BJ (cell line): ENCODE data around the gene CPA4. TPM values are rescaled to one million over a fixed set of nuclear protein-coding genes. Genes with fewer than 3 reads are reported as not detected.

Experiments
- CTCF ChIA-PET: fragments of 350-600 bp; formaldehyde crosslinking; extraction: SDS; loops from one replicate; lab custom pipeline; 2021; ENCODE audit warnings: antibody characterized with exemption, inconsistent platforms; lab: Yijun Ruan, JAX
- POLR2A ChIA-PET: fragments of 300-600 bp; sonication (Branson Sonifier 250); formaldehyde crosslinking; extraction: SDS; loops from one replicate; lab custom pipeline; 2021; ENCODE audit warnings: antibody characterized with exemption; lab: Charles Lee
- DNase-seq: peaks from one replicate; pipeline ENCODE4 v3.0.0-alpha.2; 2011; ENCODE audit warnings: low read depth
- H3K27me3 ChIP-seq: 2 replicates; pipeline ENCODE4 v1.6.0; 2011; ENCODE audit warnings: low read length; ENCODE audit not compliant: control insufficient read depth, insufficient read depth
- H3K36me3 ChIP-seq: 2 replicates; pipeline ENCODE4 v1.5.1; 2011; ENCODE audit warnings: low read length; ENCODE audit not compliant: control insufficient read depth, insufficient read depth
- H3K4me3 ChIP-seq: 2 replicates; pipeline ENCODE4 v1.5.1; 2011; ENCODE audit warnings: low read depth, mild to moderate bottlenecking, control low read depth, low read length
- polyA plus RNA-seq: library from polyadenylated mRNA; depleted of rRNA; stranded (reverse); fragments of >200 nt; gene quantifications from 2 replicates; pipeline ENCODE4 v1.2.3, GENCODE V29; 2011
- TF ChIP-seq, protein P1 (sequence below): IDR thresholded peaks from 2 replicates; pipeline ENCODE4 v1.5.1; 2011; ENCODE audit warnings: low read depth, mild to moderate bottlenecking, control low read depth, inconsistent platforms, low read length, moderate library complexity; ENCODE audit not compliant: insufficient read depth

Gene CPA4
- polyA plus RNA-seq, 1 experiment, result 52.5 TPM

DNA sequence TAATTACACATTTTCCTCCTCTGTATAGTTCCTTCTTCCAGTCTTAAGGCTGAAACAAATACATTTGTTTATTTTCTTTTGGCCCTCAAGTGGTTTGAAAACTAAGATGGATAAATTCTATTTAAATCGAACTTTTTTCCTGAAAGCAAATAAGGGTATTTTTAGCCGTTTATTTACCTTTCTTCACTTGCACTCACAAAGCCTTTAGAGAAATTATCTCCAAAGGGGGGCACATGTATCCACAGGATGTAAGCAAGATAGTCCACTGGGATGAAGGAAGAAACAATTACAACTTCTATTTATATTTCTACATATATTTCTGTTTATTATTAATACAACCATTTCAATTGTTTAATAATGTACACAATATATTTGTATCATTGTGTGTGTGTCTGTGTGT, 10.2 kb downstream of the CPA4 start:
- Histone ChIP-seq H3K36me3 (peaks cover 13% of the 10 kb centered on the region), H3K27me3 (no peaks in the 10 kb centered on the region), H3K4me3 (no peak overlapping the region)
- TF ChIP-seq, protein P1, sequence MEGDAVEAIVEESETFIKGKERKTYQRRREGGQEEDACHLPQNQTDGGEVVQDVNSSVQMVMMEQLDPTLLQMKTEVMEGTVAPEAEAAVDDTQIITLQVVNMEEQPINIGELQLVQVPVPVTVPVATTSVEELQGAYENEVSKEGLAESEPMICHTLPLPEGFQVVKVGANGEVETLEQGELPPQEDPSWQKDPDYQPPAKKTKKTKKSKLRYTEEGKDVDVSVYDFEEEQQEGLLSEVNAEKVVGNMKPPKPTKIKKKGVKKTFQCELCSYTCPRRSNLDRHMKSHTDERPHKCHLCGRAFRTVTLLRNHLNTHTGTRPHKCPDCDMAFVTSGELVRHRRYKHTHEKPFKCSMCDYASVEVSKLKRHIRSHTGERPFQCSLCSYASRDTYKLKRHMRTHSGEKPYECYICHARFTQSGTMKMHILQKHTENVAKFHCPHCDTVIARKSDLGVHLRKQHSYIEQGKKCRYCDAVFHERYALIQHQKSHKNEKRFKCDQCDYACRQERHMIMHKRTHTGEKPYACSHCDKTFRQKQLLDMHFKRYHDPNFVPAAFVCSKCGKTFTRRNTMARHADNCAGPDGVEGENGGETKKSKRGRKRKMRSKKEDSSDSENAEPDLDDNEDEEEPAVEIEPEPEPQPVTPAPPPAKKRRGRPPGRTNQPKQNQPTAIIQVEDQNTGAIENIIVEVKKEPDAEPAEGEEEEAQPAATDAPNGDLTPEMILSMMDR, result no peak
- no peak for DNase-seq
- POLR2A ChIA-PET, result interaction anchor here (0.7 kb wide), 1 partner anchor 207 kb away, joined by 3 read pairs; no protein-coding TSS in a partner anchor
- CTCF ChIA-PET, result no interaction called here

DNA sequence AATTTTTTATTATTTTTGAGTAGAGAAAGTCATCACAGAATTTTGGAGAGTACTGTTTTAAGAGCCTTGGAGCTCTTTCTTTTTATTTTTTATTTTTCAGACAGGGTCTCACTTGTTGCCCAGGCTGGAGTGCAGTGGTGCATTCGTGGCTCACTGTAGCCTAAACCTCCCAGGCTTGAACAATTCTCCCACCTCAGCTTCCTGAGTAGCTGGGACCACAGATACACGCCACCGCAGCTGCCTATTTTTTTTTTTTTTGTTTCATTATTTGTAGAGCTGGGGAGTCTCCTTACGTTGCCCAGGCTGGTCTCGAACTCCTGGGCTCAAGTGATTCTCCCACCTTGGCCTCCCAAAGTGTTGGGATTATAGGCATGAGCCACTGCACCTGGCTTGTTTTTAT, 10.6 kb downstream of the CPA4 start:
- no peak overlapping the region for H3K4me3 ChIP-seq
- peaks cover 13% of the 10 kb centered on the region for H3K36me3 ChIP-seq
- H3K27me3 ChIP-seq, result no peaks in the 10 kb centered on the region
- no peak for DNase-seq
- ChIA-PET CTCF (no interaction called here), POLR2A (interaction anchor here (0.7 kb wide), 1 partner anchor 207 kb away, joined by 3 read pairs; no protein-coding TSS in a partner anchor)
- TF ChIP-seq, protein P1, result no peak

DNA sequence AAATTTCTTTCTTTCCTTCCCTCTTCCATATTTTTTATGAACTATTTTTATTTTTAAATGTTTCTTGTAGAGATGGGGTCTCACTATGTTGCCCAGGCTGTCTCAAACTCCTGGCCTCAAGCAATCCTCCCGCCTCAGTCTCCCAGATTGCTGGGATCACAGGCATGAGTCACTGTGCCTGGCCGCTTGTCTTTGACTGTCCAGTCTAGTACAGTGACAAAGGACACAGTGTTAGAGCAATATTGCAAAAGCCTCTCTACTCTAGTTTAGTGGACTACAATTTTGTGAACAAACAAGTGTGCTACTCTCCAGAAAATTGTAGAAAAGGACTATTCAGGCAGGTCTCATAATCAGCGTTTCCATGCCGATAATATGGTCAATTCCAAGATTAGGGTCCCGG, 11.0 kb downstream of the CPA4 start:
- Histone ChIP-seq H3K4me3 (no peak overlapping the region), H3K27me3 (no peaks in the 10 kb centered on the region), H3K36me3 (peaks cover 13% of the 10 kb centered on the region)
- POLR2A ChIA-PET, result no interaction called here
- TF ChIP-seq, protein P1, result no peak
- CTCF ChIA-PET, result no interaction called here
- no peak for DNase-seq

DNA sequence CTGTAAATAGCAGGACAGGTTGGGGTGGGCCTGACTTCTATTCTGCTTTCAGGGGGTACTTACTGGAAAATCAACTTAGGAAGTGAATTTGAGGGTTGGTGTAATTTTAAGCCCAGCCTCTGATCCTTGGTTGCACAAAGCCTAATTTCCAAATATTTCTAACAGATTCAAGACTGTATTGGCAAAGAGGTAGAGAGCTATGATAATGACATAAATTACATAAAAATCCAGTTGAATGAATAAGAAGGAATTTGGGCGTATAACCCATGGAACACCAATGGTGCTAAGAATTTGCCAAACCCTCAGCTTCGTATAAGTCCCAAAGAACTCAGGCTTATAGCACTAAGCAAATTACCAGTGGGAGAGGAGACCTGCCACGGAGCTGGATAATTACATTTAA, 11.9 kb downstream of the CPA4 start:
- POLR2A ChIA-PET, result no interaction called here
- CTCF ChIA-PET, result interaction anchor here (0.8 kb wide), 1 partner anchor 11 kb away, joined by 3 read pairs; no protein-coding TSS in a partner anchor
- Histone ChIP-seq H3K27me3 (no peaks in the 10 kb centered on the region), H3K4me3 (no peak overlapping the region), H3K36me3 (peaks cover 9% of the 10 kb centered on the region)
- TF ChIP-seq, protein P1, result no peak
- DNase-seq, result no peak

DNA sequence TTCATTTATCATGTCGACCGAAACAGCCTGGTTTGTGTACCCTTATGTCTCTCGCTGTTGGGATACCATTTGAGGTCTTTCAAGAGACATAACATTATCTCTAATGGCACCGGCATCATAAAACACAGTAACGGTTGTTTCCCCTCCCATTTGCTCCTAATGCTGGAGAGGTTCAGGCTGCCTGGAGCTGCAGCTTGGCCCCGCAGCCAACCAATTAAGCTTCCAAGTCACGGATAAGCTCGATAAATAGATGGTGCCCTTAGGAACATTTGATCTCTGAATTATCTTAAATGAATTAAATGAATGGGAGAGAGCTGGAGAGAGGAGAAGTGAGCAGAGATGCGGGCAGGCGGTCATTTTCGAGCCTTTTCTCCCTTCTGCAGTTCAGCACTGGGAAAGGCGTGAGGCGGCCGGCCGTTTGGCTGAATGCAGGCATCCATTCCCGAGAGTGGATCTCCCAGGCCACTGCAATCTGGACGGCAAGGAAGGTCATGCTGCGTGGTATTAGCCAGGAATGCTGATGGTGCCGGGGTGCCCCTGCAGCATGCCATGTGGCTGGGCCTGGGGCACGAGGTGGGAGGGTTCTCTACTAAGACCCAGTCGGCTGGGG, 12.6 kb downstream of the CPA4 start:
- ChIA-PET CTCF (interaction anchor here (0.8 kb wide), 1 partner anchor 11 kb away, joined by 3 read pairs; no protein-coding TSS in a partner anchor), POLR2A (no interaction called here)
- DNase-seq, result no peak
- H3K27me3 ChIP-seq, result no peaks in the 10 kb centered on the region
- H3K4me3 ChIP-seq, result no peak overlapping the region
- H3K36me3 ChIP-seq, result peaks cover 11% of the 10 kb centered on the region
- TF ChIP-seq, protein P1, result no peak
